Body of pancreas (tissue), 4 donors: ENCODE measurements around the gene CDO1.

ENCODE experiments used
- CTCF ChIP-seq, 7 experiments: fragments of 450-650 bp in 4 of 7; fragments of 200-600 bp in 3 of 7; sonication (generic) in 3 of 7; IDR thresholded peaks; one replicate each; pipeline ENCODE4 v1.5.1; 2016 to 2019; ENCODE audit warnings: antibody characterized with exemption in 7 of 7
- POLR2A ChIP-seq, 3 donors: fragments of 450-650 bp; IDR thresholded peaks; one replicate each; pipeline ENCODE4 v1.6.1; 2016; ENCODE audit warnings: antibody characterized with exemption in 3 of 3, mild to moderate bottlenecking in 2 of 3

- TF ChIP-seq CTCF (IDR thresholded peaks at IDR 0.05): no peak
- no peak for TF ChIP-seq POLR2A (IDR thresholded peaks at IDR 0.05)
Observed at GRCh38 chr5:115807654-115808052, 8.8 kb downstream of the CDO1 start.
